Measurements from ENCODE around the gene SLFN12L. TPM values are rescaled to one million over a fixed set of nuclear protein-coding genes. Genes with fewer than 3 reads are reported as not detected.
A peak's percentile ranks its signal among the peaks of the same experiment; 100 is the strongest.

The SLFN12L gene
- total RNA-seq, 1 experiment from 2014 or later, result not detected

DNA sequence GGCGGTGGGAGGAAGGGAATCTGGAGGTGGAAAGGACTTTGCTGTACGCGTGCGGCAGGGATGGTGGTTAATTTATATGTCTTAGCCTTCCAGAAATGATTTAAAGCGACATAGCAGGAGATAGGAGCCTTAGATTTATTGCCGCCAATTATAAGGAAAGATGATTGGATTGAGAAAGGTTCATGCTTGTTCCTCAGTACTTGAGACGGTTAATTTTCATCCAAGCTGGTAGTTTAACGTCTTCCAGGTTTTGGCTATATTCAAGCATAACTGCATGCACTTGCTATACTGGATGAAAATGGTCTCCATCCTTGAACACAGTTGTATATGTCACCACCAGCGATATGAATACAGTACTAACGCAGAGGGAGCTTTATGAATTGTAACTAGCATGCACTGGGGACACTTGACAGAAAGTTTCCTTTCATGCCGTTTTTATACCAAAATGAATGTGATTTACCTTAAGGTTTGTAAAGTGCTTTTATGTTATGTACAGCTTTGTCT is 41.5 kb upstream of the SLFN12L start:
- BruUV-seq (replicated peaks), result TSS peak; percentile 76
- CTCF ChIA-PET, result interaction anchor here (0.8 kb wide), 1 partner anchor 23 kb away, joined by 4 read pairs; no protein-coding TSS in a partner anchor
- Histone ChIP-seq H3K4me1 (ENCODE audit: insufficient read depth, low read length) (peaks cover 18% of the 10 kb centered on the region), H2AFZ (ENCODE audit: low read length) (peak overlapping the region; percentile 85), H4K20me1 (ENCODE audit: low read length) (no peaks in the 10 kb centered on the region), H3K4me2 (ENCODE audit: low read length) (peak overlapping the region; percentile 93), H3K9ac (ENCODE audit: low read length) (peak overlapping the region; percentile 94), H3K79me2 (ENCODE audit: low read length) (peaks cover 17% of the 10 kb centered on the region), H3K4me3 (ENCODE audit: low read length) (peak overlapping the region; percentile 90), H3K27me3 (ENCODE audit: low read length) (no peaks in the 10 kb centered on the region), H3K9me2 (replicated peaks; ENCODE audit: low read length) (no peaks in the 10 kb centered on the region), H3F3A (ENCODE audit: low read length, unreplicated experiment) (peaks cover 3% of the 10 kb centered on the region), H3K27ac (ENCODE audit: low read length) (peak overlapping the region; percentile 58), H3K9me3 (ENCODE audit: low read length) (no peaks in the 10 kb centered on the region), H3K36me3 (ENCODE audit: low read depth, low read length) (peaks cover 3% of the 10 kb centered on the region; the same call in 1 of the 2 replicates)
- TF ChIP-seq EZH2phosphoT487 (IDR thresholded peaks at IDR 0.05; ENCODE audit: borderline replicate concordance, low read length), result no peak
- no peak for TF ChIP-seq CTCF (conservative IDR thresholded peaks at IDR 0.05; ENCODE audit: low read depth, low read length)
- no peak for TF ChIP-seq EZH2 (IDR thresholded peaks at IDR 0.05; ENCODE audit: low read length, unreplicated experiment)
- POLR2A ChIA-PET (ENCODE audit: unreplicated experiment), result interaction anchor here (1.0 kb wide), 1 partner anchor 10 kb away, joined by 3 read pairs; no protein-coding TSS in a partner anchor
- DNase-seq (no peak), ATAC-seq (no peak)
- intact Hi-C loops (cut with micrococcal nuclease), result no loop called here

- Histone ChIP-seq H3K9me3 (ENCODE audit: low read length) (no peaks in the 10 kb centered on the region), H3K4me3 (ENCODE audit: low read length) (peak within 1 kb of the TSS; percentile 90), H3K27me3 (ENCODE audit: low read length) (no peaks in the 10 kb centered on the region), H3F3A (ENCODE audit: low read length, unreplicated experiment) (peaks cover 3% of the 10 kb centered on the region), H3K79me2 (ENCODE audit: low read length) (peaks cover 17% of the 10 kb centered on the region), H4K20me1 (ENCODE audit: low read length) (no peaks in the 10 kb centered on the region), H3K27ac (ENCODE audit: low read length) (peak within 1 kb of the TSS; percentile 58), H3K4me1 (ENCODE audit: insufficient read depth, low read length) (peaks cover 18% of the 10 kb centered on the region), H3K9me2 (replicated peaks; ENCODE audit: low read length) (no peaks in the 10 kb centered on the region), H2AFZ (ENCODE audit: low read length) (peak within 1 kb of the TSS; percentile 85), H3K36me3 (ENCODE audit: low read depth, low read length) (peaks cover 3% of the 10 kb centered on the region; the same call in 1 of the 2 replicates), H3K9ac (ENCODE audit: low read length) (peak within 1 kb of the TSS; percentile 94), H3K4me2 (ENCODE audit: low read length) (peak within 1 kb of the TSS; percentile 93)
- intact Hi-C loops (cut with micrococcal nuclease), result no loop called here
- ATAC-seq (peak; percentile 95), DNase-seq (peak; percentile 84)
- POLR2A ChIA-PET (ENCODE audit: unreplicated experiment), result interaction anchor here (0.5 to 1.0 kb wide), 3 partner anchors 10 to 338 kb away, joined by 3 to 4 read pairs (median 3); no protein-coding TSS in a partner anchor
- TF ChIP-seq EZH2 (IDR thresholded peaks at IDR 0.05; ENCODE audit: low read length, unreplicated experiment) (no peak), EZH2phosphoT487 (IDR thresholded peaks at IDR 0.05; ENCODE audit: borderline replicate concordance, low read length) (no peak), CTCF (conservative IDR thresholded peaks at IDR 0.05; ENCODE audit: low read depth, low read length) (no peak)
- TSS peak; percentile 86 for BruUV-seq (replicated peaks)
- CTCF ChIA-PET, result interaction anchor here (0.8 kb wide), 1 partner anchor 23 kb away, joined by 4 read pairs; no protein-coding TSS in a partner anchor
Measured at GRCh38 chr17:35578197-35578928, 40.9 kb upstream of the SLFN12L start, which contains the start of gene PEX12. TSS of gene PEX12 (minus strand) at chr17:35578571. CDS start at chr17:35578021, 550 bp downstream.
